ENCODE data around the gene PDE10A. TPM values are rescaled to one million over a fixed set of nuclear protein-coding genes. Genes with fewer than 3 reads are reported as not detected.

Gene PDE10A
- total RNA-seq, 1 experiment from 2014 or later, result 3.1 TPM

DNA sequence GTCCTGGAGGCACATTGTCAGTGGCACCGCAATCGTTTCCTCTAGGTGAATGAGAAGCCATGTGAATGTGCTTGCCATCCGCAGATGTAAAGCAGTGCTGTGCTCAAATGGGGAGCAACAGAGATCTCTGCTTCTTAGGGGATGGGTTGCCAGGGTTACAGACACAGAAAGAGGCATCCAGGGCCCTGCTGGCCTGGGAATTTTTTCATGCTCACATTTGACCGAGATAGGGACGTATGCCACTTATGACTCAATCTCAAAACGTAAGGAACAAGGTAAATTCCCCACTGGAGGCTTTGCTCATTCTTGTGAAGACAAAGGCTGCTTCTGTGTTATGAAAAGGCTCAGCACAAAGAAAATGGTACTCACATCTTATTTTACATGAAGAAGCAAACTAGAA is 364.6 kb downstream of the PDE10A start (continued):
- TF ChIP-seq USF2 (CRISPR knock-in tag; IDR thresholded peaks at IDR 0.05) (no peak), NR2C2 (CRISPR knock-in tag; IDR thresholded peaks at IDR 0.05) (no peak), USF1 (CRISPR knock-in tag; IDR thresholded peaks at IDR 0.05) (no peak), TEAD4 (CRISPR knock-in tag; IDR thresholded peaks at IDR 0.05) (no peak)

DNA sequence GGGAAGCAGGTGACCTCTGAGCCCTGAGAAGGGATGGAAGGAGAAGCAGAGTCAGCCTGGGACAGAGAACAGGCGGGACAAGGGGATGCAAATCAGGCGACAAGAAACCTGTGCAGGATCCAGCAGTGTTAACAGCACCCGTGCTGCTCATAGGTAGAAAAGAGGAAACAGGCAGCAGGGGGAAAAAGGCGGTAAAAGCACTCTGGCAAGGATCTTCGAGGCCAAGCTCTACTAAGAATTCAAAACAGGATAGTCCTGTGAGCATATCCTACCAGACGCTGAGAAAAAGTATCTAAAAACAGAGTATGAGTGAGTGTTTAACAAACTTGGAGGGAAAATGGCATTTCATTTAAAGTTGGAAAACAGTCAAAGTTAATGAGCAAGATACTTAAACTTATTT is 370.4 kb downstream of the PDE10A start:
- Mint-ChIP-seq H3K4me3 (no peak overlapping the region), H3K9me3 (peaks cover 18% of the 10 kb centered on the region), H3K4me1 (no peaks in the 10 kb centered on the region), H3K27ac (no peak overlapping the region), H3K27me3 (ENCODE audit: low read depth) (peaks cover 9% of the 10 kb centered on the region), H3K36me3 (no peaks in the 10 kb centered on the region)
- no peak for ATAC-seq
- CTCF ChIA-PET, result no interaction called here
- TF ChIP-seq HMGA2 (CRISPR knock-in tag; IDR thresholded peaks at IDR 0.05) (no peak), RELA (CRISPR knock-in tag; IDR thresholded peaks at IDR 0.05; ENCODE audit: borderline replicate concordance) (no peak), AFF4 (CRISPR knock-in tag; IDR thresholded peaks at IDR 0.05; ENCODE audit: borderline replicate concordance) (no peak), ZNF396 (CRISPR knock-in tag; IDR thresholded peaks at IDR 0.05; ENCODE audit: borderline replicate concordance) (no peak), ATF3 (CRISPR knock-in tag; conservative IDR thresholded peaks at IDR 0.05) (no peak), ATF2 (CRISPR knock-in tag; IDR thresholded peaks at IDR 0.05; ENCODE audit: borderline replicate concordance, low read depth) (no peak), GRHL2 (CRISPR knock-in tag; IDR thresholded peaks at IDR 0.05; ENCODE audit: insufficient replicate concordance, severe bottlenecking) (no peak), MYBL2 (CRISPR knock-in tag; IDR thresholded peaks at IDR 0.05) (no peak)
- TF ChIP-seq, protein P1, sequence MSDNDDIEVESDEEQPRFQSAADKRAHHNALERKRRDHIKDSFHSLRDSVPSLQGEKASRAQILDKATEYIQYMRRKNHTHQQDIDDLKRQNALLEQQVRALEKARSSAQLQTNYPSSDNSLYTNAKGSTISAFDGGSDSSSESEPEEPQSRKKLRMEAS (CRISPR knock-in tag; IDR thresholded peaks at IDR 0.05), result no peak
- TF ChIP-seq, protein P2, sequence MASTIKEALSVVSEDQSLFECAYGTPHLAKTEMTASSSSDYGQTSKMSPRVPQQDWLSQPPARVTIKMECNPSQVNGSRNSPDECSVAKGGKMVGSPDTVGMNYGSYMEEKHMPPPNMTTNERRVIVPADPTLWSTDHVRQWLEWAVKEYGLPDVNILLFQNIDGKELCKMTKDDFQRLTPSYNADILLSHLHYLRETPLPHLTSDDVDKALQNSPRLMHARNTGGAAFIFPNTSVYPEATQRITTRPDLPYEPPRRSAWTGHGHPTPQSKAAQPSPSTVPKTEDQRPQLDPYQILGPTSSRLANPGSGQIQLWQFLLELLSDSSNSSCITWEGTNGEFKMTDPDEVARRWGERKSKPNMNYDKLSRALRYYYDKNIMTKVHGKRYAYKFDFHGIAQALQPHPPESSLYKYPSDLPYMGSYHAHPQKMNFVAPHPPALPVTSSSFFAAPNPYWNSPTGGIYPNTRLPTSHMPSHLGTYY (CRISPR knock-in tag; IDR thresholded peaks at IDR 0.05), result no peak
- TF ChIP-seq, protein P3, sequence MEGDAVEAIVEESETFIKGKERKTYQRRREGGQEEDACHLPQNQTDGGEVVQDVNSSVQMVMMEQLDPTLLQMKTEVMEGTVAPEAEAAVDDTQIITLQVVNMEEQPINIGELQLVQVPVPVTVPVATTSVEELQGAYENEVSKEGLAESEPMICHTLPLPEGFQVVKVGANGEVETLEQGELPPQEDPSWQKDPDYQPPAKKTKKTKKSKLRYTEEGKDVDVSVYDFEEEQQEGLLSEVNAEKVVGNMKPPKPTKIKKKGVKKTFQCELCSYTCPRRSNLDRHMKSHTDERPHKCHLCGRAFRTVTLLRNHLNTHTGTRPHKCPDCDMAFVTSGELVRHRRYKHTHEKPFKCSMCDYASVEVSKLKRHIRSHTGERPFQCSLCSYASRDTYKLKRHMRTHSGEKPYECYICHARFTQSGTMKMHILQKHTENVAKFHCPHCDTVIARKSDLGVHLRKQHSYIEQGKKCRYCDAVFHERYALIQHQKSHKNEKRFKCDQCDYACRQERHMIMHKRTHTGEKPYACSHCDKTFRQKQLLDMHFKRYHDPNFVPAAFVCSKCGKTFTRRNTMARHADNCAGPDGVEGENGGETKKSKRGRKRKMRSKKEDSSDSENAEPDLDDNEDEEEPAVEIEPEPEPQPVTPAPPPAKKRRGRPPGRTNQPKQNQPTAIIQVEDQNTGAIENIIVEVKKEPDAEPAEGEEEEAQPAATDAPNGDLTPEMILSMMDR (IDR thresholded peaks at IDR 0.05), result no peak
- POLR2A ChIA-PET, result no interaction called here
- no peak for DNase-seq (ENCODE audit: low spot score)

All from WTC11 (cell line).